NCI-H1417 treated with DMSO at 0.1 percent for 48 hours (cell line): Measurements from ENCODE around the gene TMEM273.

Source experiments
- DNase-seq: peaks from one replicate; lab custom pipeline; 2025; lab: John Stamatoyannopoulos, UW

TMEM273 gene, protein sequence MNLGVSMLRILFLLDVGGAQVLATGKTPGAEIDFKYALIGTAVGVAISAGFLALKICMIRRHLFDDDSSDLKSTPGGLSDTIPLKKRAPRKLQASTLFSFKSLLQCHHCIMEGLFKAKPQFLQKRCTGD

DNA sequence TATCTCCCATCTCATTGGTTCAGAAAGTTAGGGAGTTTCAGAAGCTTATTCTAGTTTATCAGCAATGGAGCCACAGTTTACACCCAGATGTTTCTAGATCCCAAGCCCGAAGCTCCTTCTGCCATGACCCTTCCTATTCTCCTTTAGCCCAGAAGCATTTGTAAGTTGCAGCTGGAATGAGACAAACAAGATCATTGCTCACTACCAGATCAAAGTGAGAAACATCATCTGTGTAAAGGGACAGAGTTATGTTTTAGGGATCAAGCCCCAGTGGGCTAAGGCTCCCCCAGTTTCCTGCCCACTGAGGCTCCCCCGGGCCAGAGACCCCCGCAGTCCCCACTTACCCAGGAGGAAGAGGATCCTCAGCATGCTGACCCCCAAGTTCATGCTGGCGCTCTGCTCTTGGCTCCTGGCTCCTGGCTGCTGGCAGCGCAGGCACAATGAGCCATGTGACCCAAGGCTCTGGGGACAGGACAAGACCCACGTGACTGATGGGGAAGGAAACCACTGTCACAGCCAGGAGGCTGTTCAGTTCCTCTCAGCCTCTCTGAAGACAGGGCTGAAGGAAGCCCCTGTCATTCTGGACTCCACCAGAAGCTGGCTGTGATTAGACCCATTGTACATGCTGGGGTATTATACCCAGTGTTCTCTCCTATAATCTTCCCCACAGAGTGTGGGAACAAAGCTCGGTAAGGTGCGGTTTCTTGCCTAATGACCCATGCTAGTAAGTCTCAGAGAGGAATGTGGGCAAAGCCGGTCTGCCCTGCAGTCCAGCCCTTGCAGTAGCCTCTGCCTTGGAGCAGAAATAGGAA, at the start of gene TMEM273:
Gene TMEM273 (minus strand): TSS at position 442 of the 812 bp plus-strand sequence. CDS start 55 bp downstream, at position 387.
- DNase-seq = no peak

DNA sequence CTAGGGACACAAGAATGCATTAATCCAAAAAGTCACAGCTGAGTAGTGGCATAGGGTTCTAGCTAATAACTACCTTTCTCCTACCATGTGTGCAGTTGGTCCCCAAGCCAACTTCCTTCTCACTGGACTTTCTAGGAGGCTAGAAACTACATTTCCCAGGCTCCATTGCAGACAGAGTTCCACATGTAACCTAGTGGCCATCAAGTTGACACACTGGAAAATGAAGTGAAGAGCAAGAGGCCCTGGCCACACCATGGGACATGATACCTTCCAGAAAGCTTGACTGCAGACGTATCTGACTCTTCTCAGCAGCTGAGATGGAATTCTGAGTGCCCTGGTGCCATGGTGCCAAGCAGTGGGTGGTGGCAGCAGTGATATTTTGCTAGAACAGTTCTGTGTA, 49.8 kb upstream of the TMEM273 start:
- DNase-seq = no peak

DNA sequence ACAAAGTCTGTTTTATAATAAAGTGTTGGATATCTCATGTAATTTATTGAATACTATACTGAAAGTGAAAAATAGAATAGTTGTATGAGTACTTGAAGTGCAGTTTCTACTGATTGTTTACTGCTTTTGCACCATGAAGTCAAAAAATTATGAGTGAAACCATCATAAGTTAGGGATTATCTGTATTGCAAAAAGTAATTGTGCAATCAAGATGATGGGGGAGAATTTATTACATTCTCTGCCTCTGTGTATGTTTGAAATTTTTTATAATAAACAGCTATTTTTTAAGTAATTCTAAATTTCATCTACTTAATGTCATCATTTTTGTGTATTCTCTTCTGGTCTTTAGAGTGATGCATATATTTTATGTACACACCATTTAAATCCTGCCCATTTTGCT, 47.2 kb upstream of the TMEM273 start:
- no peak for DNase-seq

DNA sequence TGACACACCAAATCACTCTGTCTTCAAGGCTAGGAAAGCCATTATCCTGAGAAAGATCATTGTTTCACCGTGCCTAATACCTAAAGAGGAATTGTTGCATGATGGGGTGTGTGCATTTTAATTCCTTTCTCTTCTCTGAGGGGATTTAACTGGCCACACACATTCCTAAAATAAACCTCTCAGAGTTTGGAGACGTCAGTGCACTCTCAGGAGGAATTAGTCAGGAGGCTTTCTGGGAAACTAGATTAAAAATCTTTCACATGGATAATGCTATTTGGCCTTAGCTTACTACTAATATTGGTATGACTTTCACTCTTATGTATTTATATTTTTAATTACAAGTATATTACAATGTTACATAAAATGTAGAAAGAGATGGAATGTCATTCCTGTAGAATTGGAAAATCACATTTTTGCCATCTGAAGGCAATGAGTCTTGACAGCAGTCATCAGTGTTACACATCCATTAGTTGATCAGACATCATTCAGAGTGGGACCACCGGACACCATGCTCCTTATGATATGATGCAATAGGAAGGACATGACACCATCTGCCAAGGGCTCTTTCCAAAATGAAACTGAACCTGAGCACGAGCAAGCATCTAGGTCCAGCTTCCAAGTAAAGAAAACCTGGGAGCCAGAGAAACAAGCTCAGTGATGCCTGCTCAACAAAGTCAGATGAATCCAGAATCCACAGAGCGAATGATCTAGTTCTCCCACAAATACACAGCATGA, 43.1 kb upstream of the TMEM273 start:
- DNase-seq = no peak

DNA sequence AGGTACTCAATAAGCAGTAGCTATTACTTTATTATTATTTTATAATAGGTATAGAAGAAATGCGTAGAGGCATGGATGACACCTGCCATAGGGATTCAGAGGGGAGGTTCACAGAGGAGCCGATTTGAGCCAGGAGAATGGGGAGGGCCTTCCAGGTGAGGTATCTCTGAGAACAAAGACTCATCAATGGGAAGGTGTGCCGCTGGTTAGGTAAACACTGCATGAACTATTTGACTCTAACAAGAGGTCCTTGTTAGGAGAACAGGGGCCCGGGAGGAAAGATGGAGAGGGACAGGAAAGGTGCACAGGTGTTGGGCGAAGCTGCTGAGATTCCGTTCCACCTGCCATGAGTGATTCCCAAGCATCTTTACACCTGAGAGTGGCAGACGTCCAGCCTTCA, 41.8 kb upstream of the TMEM273 start:
- no peak for DNase-seq

DNA sequence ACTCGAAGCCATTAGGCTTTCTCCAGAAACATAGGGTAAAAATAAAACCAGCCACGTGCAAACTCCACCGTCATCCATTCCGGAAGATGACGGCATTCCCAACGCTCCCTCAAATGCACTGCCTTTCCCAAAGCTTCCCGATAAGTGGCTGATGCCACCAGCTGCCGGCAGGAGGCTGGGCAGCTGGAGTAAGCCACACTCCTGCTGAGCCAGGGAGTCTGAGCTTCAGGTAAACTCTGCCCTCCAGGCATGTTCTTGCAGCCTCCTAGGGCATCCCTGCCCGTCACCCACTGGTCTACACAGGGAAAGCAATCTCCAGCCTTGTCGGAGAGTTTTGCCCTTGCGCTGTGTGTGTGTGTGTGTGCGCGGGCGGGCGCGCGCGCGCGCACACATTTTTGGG, 40.5 kb upstream of the TMEM273 start:
- DNase-seq = no peak

DNA sequence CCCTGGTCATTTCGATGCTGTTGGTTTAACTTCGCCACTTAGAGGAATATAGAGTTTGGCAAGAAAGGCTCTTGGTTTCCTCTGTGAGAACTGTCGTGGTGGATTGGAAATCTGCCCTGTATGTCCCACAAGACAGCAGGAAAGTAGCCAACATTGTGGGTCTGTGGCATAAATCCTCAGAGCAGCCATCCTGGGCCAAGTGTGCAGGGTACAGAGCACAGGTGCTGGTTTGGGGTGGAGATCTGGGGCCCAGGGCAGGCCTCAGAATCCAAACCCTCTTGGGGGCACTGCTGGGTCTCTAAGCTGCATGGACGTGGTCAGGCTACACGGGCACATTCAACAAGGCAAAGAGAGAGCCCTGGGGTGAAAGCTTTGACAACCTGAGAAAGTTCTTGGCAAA, 39.2 kb upstream of the TMEM273 start:
- DNase-seq = no peak

DNA sequence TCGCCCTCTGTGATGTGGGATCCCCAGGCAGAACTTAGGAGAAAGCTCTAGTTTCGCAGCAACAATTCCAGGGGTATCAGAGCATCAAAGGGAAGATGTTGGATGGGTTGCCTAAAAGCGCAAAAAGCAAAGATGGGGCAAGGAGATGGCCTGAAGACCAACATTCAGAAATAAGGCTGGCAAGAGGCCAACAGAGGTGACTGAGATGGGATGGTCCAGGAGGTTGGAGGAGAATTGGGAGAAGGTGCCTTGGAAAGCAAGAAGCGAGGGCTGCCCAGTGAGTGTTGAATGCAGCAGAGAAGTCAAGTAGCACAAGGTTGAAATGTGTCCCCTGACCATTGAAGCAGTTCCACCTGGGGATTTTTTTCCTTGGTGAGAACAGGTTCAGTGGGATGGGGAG, 38.4 kb upstream of the TMEM273 start:
- no peak for DNase-seq

DNA sequence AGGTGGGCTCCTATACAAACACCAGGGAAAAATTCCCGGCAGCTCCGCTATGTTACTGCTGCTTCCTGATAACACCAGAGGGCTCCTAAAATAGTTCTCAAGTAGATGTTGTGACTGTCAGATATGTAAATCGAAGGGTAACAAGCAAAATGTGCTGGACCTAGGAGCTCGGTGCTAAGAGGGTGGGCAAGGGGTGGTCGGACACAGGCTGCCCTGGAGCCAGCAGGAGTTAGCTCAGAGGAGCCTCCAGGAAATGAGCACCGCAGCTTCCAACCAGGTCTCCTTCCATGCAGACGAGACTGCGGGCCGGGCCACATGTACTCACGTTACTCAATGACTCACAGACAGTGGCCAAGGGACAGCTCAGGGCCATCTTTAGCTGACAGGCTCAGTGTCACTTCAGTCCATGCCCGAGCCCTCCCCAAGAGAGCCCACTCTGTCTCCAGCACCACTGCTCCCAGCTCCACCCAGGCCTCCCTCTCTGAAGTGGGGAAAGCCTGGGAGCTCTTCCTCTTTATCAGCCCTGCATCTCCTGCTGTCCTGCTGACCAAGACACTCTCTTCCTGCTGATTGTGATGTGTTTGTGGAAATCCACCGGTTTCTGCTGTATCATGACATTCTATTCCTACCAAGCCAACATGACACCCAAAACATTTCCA, 37.2 kb upstream of the TMEM273 start:
- no peak for DNase-seq

DNA sequence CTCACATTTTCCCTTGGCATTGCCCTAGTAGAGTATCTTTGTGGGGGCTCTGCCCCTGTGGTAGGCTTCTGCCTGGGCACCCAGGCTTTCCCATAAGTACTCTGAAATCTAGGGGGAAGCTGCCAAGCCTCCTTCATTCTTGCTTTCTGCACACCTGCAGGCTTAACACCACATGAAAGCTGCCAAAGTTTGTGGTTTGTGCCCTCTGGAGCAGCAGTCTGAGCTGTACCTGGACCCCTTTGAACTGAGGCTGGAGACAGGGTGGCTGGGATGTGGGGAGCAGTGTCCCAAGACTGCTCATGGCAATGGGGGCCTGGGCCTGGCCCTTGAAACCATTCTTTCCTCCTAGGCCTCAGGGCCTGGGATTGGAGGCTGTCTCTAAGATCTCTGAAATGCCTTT, 35.0 kb upstream of the TMEM273 start:
- no peak for DNase-seq

DNA sequence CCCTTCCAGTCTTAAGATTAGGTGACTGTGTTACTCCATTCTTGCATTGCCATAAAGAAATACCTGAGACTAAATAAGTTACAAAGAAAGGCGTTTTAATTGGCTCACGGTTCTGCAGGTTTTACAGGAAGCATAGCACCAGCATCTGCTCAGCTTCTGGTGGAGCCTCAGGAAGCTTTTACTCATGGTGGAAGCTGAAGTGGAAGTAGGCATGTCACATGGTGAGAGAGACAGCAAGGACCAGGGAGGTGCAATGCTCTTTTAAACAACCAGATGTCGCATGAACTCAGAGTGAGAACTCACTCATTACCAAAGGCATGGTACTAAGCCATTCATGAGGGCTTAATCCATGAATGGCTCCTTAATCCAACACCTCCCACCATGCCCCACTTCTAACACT, 34.0 kb upstream of the TMEM273 start:
- no peak for DNase-seq

DNA sequence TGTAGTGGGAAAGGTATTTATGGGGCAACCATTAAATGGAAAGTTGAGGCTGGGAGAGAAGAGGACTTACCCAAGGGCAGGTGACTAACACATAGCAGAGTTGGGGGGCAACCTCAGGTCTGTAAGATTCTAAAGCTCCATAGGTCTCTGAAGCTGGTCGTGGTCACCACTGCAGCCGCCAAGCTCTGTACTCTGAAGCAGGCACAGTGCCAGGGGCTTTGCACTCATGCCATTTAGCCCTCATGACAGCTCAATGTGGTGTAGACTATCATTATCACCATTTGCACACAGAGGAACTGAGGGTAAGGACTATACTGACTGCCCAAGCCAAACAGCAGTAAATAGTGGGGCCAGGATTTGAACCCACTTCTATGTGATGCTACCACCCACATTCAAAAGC, 32.5 kb upstream of the TMEM273 start:
- DNase-seq = no peak

DNA sequence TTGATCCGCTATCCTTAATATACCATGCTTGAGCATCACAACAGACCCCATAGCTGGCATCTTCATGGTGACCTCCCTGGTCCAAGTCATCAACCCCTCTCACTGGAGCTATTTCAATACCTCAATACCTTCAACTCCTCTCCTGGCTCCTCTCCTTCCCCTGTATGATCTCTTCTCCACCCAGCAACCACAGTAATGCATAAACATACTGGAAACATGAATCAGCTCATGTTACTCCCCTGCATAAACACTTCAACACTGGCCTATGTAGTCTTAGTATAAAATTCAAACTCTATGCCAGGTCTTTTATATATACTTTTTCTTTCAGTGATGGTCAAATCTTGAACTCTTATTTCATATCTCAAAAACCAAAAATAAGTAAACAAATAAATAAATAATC, 31.8 kb upstream of the TMEM273 start:
- DNase-seq = no peak

DNA sequence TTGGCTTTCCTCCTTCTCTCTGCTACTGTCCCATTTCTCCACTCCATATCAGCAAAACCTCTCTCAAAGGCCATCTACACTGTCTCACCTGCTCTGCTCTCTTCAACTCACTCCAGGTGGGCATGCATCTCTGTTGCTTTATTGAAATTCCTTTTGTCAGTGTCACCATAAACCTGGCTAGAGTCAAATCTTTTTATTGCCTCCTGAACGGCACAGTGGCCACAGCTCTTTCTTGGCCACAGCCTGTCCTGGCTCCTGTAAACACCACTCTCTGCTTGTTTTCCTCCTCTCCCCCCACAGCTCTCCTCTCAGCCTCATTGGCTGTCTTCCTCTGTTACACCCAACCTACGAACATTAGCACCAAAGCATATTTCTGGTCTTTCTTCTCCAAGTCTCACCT, 31.1 kb upstream of the TMEM273 start:
- no peak for DNase-seq

DNA sequence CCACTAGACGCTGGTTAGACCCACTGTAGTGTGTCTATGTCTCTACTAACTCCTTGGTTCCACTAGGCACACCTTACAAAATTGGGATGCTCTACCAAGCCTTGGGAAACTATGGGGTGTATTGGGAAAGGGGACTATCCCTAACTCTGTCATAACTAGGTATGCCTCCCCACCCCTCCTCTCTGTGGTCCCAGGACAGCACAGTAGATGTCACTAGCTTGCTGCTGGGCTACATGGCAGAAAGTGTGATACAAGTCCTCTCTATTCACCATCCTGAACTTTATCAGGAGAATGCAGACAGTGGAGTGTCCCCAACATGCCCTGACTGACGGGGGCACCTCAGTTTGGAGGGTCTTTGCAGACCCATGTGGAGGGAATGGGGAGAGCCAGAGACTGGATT, 30.3 kb upstream of the TMEM273 start:
- no peak for DNase-seq

DNA sequence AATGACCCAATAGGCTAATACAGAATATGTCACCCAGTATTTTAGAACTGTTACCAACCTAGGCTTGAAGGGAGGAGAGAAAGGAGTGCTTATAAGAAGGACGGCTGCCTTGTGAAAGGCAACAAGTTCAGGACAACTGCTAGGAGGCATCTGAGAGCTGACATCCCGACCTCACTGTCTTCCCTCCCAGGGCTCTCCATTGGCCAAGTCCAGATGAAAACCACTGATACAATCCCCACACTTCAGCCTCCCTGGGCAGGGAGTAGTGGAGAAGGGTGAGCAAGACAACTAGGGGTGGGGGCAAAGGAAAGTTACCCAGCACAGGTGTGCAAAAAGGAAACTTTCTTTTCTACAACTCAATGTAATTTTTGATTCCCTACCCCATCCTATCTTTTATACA, 29.5 kb upstream of the TMEM273 start:
- no peak for DNase-seq

DNA sequence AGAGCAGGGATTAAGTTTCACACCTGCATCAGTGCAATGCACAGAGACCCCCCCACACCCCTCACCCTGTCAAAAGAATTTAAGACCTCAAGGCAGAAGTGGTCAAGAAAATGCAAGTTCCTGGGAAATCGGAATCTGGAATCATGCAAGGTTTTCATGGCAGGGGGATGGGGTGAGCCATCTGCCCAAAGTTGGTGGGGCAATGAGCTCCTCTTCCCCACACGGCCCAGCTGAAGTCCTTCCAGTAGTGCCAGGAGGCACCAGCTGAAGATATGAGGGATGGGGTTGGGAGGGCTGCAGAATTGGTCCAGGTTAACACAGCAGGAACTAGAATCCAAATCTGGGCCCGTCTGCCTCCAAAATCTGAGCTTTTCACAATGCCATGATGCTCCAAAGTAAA, 25.0 kb upstream of the TMEM273 start:
- no peak for DNase-seq

DNA sequence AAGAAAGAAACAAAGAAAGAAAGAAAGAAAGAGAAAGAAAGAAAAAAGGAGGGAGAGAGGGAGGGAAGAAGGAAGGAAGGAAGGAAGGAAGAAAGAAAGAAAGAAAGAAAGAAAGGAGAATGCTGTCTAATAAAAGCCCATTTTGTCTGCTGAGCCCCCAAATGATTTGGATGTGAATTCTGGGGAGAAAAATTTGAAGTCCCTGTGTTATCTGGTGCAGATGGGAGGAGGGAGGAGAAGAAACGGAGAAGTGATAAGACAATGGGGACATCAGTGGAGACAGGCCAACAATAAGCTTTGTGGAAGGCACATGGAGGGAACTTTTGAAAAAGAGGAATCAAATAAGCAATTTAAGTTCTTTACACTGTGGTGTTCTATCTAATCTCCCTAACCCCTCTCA, 24.6 kb upstream of the TMEM273 start:
- DNase-seq = no peak

DNA sequence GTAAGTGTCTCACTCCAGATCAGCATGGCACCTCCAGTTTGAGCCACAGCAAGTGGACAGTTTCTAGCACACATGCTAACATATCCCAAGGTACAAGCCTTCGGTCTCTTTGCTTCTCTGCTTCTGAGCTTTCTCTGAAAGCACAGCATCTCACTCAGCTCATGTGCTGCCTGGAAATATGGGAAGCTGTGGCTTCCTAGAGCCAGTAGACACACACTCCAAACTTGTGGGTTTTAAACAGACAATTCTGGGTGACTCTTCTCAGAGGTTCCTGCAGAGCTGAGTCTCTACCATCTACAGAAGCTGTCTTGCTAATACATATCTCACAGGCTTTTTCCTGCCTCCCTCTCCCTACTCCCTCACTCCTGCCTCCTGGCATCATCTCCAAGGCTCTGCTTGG, 23.9 kb upstream of the TMEM273 start:
- no peak for DNase-seq

DNA sequence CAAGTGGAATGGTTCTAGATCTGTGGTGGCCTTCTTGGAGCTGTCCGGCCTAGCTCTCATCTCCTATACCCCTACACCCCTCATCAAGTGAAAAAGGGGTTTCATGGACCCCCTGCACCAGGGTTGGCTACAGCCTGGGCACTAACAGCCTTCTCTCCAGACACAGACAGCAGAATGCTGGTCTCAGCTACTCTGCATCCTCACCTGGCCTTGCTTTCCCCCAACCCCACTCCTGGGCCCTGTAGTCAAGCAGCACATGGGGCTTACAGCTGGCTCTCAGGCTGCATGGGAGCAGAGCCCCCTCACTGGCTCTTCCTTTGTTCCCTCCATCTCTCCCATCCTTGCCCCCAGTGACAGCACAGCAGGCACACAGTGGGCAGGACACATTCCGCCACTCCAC, 20.8 kb upstream of the TMEM273 start:
- DNase-seq = no peak

DNA sequence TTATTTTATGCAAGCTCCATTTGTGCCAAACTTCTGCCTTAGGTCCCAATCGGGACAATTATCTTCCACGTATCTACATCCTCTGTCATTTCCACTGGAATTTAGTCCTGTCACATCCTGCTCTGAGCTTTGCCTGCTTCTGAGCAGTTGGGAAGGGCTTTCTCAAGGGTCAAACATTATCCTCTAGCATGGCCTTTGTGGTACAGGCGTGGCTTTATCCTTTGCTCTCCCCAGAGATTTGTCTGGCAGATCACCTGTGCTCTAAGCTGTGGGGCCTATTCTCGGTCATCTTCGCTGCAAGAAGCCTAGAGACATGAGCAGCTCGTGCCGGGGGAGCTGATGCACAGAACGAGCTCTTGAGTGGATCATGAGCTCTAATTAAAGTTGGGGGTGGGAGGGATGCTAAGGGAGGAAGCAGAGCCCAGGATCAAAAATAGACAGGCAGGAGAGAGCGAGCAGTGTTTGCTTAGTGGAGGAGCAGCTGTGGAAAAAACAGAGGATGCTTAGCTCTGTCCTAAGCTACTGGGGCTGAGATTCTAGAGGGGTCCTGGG, 19.8 kb upstream of the TMEM273 start:
- no peak for DNase-seq

DNA sequence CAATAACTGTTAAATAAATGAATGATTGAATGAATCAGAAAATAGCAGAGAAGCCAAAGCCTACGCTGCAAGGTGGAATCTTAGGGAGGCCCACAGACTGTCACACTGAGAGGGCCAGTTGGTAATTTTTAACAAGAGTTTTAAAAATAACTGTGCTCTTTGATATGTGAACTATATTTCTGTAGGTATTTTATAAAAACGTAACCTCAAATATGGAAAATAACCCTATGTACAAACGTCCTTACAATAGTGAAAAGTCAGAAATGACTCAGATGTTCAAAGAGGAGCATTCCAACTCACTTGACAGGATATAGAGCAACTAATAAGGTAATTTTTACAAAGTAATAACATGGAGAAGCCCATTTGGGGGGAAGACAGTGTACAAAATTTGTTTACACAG, 18.9 kb upstream of the TMEM273 start:
- no peak for DNase-seq

DNA sequence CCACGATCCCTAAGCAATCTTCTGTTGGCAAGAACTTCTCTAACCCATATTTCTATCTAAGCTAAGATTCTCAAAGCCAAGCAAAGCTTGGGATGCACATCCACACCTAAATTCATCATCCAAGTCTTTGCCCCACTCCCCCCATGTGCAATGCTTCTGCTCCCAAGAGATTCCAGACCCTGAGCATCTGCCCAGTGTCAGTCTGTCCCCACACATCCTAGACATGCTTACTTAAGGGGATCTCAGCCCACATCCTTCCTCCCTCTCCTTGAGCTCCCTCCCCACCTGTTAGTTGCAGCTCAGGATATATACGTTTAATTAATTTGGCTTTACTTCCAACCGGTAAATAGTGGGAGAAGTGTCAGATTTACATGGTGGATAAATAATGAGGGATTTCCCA, 17.0 kb upstream of the TMEM273 start:
- no peak for DNase-seq
